HG03159 (cell line): ENCODE measurements around the gene POLR3A.
"Not testable (repeated sequence)": the region's sequence is repeated elsewhere in the genome, so short reads cannot be mapped to it uniquely, and the experiment has no call there.

Source experiments
- ATAC-seq: cut with Tn5 transposase; IDR thresholded peaks from one replicate; pipeline ENCODE4 v1.9.1; 2021; ENCODE audit warnings: mild to moderate bottlenecking, moderate library complexity; ENCODE audit not compliant: unreplicated experiment

The POLR3A gene

GRCh38 chr10:78029269-78030226 is at the start of gene POLR3A:
Gene POLR3A (minus strand): TSS chr10:78029515. CDS start chr10:78029407, 108 bp downstream.
- ATAC-seq: peak; percentile 49

DNA sequence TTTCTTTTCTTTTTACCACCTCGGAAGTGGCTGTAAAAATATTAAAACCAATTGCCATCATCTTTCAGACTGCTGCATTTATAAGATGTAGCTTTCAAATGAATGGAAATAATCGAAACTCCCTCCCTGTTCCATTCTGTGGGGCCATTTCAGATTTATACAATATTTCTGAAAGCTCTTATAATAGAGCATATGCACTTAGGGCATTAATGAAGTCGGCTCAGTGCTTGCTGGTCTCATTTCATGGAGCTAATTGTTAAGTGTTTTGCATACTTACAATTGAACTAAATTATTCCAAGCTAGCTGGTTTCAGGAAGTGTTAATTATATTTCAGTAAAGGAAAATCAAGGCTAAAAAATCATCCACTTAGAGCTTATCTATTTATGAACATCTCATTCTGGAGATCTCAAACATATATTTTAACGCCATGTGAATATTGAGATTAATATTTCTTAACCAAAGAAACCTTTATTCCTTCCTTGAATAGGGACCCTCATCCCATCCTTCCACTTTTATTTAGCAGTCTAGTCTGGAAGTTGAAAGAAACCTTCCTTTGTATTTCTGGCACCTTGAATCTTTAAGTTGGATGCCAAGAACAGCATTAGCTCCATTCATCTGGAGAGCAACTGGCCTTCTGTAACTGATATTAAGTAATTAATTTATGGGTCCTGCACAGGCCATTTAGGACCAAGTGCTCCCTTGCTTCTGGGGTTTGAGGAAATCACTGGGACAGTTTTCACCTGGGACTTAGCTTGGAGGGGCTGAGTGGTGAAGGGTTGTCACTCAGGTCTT is 49.4 kb upstream of the POLR3A start:
- ATAC-seq: no peak

GRCh38 chr10:78075806-78076205 is 46.5 kb upstream of the POLR3A start:
- ATAC-seq: not testable (repeated sequence)

DNA sequence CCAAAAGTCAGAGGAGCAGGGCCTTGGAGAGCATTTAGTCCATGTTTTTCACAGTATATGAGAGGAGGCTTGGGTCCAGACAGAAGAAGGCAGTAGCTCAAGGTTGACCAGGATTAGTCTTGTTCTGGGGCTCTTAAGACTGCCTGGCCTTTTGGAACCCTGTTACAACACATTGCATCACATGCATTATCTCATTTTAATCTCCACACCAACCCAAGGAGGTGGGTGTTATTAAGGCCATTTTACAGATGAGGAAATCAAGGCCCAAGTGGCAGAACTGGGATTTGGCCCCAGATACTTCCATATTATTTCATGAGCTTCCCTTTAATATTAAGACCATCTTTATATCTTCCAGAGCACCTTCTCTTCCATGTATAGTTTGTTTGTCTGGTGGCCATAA is 43.2 kb upstream of the POLR3A start:
- ATAC-seq: no peak

DNA sequence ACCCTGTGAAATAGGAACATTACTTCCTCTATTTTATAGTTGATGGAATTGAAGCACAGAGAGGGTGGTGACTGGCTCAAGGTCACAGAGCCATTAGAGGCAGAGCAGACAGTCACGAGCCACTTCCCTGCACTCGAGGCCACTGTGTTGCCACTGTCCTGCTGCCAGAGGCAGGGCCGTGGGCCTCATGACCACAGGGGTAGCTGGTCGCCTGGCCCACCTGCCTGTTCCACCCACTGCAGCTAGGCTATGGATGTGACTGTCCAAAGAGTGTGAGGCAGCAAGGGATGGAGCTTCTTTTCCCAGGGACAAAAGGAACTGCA is 42.5 kb upstream of the POLR3A start:
- ATAC-seq: no peak

DNA sequence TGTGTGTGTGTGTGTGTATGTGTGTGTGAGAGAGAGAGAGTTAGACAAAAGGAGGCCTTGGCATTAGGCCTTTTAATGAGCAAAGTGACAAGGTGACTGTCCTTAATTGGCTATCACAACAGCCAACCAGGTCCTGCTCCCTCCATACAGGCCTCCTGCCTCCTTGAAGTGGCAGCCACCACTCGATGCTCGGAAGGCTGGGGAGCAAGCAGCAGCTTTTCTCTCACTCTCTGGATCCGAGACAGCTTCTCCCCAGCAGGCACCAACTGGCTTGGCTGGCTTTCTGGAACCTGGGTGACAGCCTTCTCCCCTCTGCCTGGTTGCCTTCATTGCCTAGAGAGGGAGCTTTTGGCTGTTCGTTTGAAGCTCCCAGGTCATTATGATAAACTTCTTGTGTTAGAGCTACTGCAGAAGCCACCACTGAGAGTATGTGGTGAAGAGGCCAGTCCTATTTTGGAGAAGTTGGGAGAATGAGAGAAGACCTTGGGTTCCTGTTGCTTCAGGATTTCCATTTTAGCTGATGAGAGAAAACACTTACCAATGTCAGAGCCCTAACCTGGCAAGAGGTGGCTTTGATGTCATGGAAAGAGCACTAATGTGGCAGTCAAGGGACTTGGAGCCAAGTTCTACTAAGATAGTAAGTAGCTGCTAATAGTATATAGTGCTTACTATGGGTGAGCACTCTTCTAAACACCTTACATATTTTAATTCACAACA is 42.0 kb upstream of the POLR3A start:
- ATAC-seq: no peak

DNA sequence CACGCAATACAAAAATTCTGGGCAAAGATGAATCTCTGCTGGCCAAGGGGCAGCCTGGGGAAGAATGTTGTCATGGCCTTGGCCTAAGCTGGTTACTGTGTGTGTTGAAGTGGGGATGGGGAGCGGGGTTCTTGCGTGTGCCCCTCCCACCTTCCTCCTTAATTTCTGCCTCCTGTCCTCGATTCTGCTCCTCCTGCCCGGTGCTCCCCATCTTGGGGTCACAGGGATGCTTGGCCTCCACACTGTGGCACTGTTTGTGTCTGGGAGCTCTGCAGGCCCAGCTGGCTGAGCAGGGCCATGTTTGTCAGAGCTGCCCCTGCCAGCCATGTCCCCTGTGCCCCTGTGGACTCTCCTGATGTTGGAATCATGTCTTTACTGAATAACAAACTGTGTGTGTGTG is 41.4 kb upstream of the POLR3A start:
- ATAC-seq: no peak

- ATAC-seq: not testable (repeated sequence)
Measured at GRCh38 chr10:78070064-78070463, 40.7 kb upstream of the POLR3A start.

DNA sequence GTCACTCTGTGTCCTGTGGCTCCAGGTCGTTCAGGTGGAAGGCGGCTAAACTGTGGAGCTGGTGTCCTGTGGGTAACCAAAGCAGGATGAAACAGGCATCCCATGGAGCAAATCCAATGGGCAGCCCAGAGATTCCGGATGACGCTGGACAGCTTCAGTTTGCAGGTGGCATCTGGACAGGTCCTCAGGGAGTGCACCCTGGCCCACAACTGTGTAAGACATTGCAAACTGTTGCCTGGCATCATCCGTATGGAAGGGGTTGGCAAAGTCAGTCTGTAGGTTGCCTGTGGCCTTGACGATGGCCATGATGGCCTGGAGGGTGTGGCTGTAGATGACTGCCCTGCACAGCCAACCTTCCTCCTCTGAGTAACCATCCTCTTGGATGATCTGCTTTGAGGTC is 39.8 kb upstream of the POLR3A start:
- ATAC-seq: no peak

DNA sequence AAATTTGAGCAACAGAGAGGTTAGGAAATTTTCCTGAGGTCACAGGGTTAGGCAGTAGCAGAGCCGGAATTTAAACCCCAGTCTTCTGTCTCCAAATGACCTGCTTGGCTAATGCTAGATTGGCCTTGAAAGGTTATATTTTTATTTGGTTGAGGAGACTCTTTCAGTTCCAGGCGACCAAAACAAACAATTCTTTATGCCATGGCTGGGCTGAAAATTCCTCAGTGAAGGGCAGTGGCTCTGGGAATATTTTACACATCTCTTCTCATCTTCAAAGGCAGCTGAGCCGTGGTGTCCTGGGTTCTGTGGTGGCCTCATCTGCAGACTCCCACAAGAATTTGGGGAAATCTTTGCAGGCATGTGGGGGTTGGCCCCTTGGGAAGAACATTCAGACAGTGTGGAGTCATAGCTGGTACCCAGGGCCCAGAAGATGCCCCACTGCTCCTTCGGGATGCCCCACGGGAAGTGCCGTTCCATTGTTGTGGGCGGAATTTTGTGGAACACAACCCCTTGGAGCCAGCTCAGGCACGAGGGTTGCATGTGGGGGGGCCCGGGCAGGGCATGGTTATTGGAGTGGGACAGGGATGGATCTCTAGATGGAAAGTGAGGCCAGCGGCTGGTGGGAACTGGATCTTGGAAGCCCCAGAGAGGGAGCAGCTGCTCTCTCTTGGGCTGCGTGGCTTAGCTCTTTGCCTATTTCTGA is 37.6 kb upstream of the POLR3A start:
- ATAC-seq: no peak

GRCh38 chr10:78066012-78066411 is 36.7 kb upstream of the POLR3A start:
- no peak for ATAC-seq

DNA sequence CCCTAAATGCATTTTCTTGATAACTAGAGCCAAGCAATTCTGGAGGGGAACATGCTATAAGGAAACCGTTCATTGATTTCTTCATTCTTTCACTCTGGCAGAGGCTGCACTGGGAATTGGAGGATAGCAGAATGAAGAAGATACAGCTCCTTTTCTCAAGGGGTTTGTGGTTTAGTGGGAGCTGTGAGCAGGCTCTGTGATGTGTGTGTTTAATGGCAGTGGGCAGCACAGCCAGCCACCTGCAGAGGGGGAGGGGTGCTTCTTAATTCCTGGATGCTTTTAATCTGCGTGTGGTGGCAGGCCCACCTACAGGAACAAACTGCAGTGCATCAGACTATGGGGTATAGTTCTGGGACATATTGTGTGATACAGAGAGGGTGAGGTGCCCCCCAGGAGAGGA is 36.3 kb upstream of the POLR3A start:
- ATAC-seq: no peak

DNA sequence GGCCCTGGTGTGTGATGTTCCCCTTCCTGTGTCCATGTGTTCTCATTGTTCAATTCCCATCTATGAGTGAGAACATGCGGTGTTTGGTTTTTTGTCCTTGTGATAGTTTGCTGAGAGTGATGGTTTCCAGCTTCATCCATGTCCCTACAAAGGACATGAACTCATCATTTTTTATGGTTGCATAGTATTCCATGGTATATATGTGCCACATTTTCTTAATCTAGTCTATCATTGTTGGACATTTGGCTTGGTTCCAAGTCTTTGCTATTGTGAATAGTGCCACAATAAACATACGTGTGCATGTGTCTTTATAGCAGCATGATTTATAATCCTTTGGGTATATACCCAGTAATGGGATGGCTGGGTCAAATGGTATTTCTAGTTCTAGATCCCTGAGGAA is 35.6 kb upstream of the POLR3A start:
- ATAC-seq: not testable (repeated sequence)

- ATAC-seq: no peak
Measured at GRCh38 chr10:78063236-78063635, 33.9 kb upstream of the POLR3A start.

- ATAC-seq: no peak
Measured at GRCh38 chr10:78062296-78062695, 33.0 kb upstream of the POLR3A start.

DNA sequence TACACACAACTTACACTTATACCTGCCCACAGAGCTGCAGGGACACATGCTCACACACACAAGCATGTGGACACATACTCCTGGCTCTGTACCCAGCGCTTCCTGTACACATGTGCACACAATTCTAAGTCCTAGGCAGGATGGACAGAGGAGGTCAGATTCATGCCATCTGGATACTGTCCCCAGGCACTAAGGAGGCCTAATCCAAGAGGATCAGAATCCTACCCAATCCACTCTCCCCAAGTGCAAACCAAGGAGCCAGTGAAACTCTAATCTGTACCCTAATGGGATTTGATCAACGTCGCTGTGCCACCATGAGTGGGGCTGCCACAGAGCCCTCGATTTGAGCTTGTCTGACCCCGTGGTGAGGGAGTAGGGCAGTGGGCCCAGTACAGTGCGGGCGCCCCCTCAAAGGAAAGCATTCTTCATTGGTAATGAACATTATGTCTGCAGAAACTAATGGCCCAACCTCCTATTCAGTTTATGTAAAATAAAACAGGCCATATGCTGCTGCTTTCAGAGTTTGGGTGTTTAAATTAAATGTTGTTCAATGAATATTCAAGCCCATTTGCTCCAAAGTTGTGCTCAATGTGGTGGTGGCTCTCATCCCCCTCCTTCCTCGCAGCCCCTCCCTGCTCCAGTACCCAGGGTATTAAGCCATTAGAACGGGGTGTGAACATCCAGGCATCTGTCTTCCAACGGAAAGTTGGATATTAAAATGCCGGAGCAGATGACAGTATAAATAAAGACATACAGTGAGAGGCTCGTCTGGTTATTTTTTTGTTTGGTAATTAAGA is 30.8 kb upstream of the POLR3A start:
- no peak for ATAC-seq

GRCh38 chr10:78058562-78058961 is 29.2 kb upstream of the POLR3A start:
- ATAC-seq: no peak

GRCh38 chr10:78053211-78053868 is 24.0 kb upstream of the POLR3A start:
- ATAC-seq: no peak

GRCh38 chr10:78049851-78050250 is 20.5 kb upstream of the POLR3A start:
- no peak for ATAC-seq
